OCI-LY1 (cell line): Measurements from ENCODE around the gene SYT2.

Experiments
- CTCF ChIP-seq: fragments of 200-600 bp; sonication (generic), shearing (Covaris generic); IDR thresholded peaks from 2 replicates; pipeline ENCODE4 v1.5.1; 2017; ENCODE audit warnings: mild to moderate bottlenecking, antibody characterized with exemption, low read length, moderate library complexity, mixed read lengths
- EZH2 ChIP-seq: fragments of 200-600 bp; sonication (generic), shearing (Covaris generic); IDR thresholded peaks from 2 replicates; pipeline ENCODE4 v1.8.0; 2017; ENCODE audit warnings: borderline replicate concordance, mixed run types, mild to moderate bottlenecking, antibody characterized with exemption, low read length, moderate library complexity, mixed read lengths

- TF ChIP-seq CTCF (no peak), EZH2 (no peak)
These were observed 96.7 kb downstream of the SYT2 start for GRCh38 chr1:202613571-202613970.
